GM12892 (cell line): Measurements from ENCODE around the gene S100Z.

Experiments used
- POLR2A ChIP-seq: IDR thresholded peaks from 2 replicates; pipeline ENCODE4 v1.6.1; 2011; ENCODE audit warnings: low read depth, low read length, control low read depth
- POLR2AphosphoS5 ChIP-seq: IDR thresholded peaks from 2 replicates; pipeline ENCODE4 v1.6.1; 2011; ENCODE audit warnings: low read depth, low read length, control low read depth
- TAF1 ChIP-seq: IDR thresholded peaks from 2 replicates; pipeline ENCODE4 v1.6.1; 2011; ENCODE audit warnings: low read depth, mild to moderate bottlenecking, control low read depth, low read length, borderline replicate concordance

GRCh38 chr5:76941000-76941399 is 91.2 kb downstream of the S100Z start:
- TF ChIP-seq POLR2AphosphoS5: no peak
- no peak for TF ChIP-seq POLR2A
- TF ChIP-seq TAF1: no peak
